Measurements from ENCODE around the gene TAF5L.

The TAF5L gene

DNA sequence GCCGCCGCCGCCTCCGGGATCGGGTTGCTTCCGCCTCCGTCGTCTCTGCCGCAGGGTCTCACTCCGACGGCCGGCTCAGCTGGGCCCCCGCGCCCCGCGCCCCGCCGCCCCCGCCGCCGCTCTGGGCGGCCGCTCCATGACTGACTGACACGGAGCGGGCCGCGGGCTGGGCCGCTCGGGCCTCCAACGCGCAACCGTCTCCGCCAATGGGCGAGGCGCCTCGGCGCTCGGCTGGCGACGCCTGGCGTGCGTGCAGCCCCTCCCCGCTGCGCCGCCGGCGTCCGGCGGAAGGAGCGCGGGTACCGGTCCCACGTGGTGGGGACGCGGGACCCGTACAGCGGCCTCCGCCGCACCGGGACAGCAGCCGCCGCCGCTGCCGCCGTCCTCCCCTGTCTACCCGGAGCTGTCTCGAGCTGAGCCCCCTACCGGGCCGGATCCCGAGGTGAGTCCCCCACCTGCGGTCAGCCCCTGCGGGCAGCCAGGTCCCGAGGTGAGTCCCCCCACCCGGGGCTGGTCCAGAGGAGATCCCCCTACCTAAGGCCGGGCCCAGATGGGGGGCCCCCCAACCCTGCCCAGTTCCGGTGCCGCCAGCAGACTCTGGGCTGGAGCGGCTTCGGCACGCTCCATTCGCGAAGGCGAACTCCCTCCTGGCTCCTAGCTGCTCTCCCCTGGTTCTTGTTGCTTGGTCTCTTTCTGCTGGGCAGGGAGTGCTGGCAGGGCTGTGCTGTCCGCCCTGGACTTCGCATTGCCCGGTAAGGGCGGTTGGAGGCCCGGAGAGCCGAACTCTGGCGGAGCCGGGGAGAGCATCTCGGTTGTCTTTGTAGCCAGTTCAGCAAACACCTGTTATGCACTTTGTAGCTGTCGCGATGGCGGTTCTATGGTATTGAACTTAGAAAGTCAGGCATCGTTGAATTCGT, at the start of gene TAF5L, which contains the start of gene URB2:
TAF5L (minus strand) TSS at position 208 of the 917 bp plus-strand sequence. CDS start 11,640 bp downstream, outside the sequence.
URB2 (plus strand) TSS at position 333 of the 917 bp plus-strand sequence. CDS start 1,387 bp downstream, outside the sequence.
- H3K4me1 Mint-ChIP-seq (ENCODE audit: low read depth): peaks cover 41% of the 10 kb centered on the region
- H3K4me3 Mint-ChIP-seq: peak within 1 kb of the TSS; percentile 99
- intact Hi-C loops (cut with micrococcal nuclease): loop anchor here (1.0 kb wide), 2 partner anchors 67 to 118 kb away; partner anchors contain the start of gene NUP133
- H3K27me3 Mint-ChIP-seq: no peaks in the 10 kb centered on the region
- peak within 1 kb of the TSS; percentile 83 for H3K27ac Mint-ChIP-seq
- no peaks in the 10 kb centered on the region for H3K9me3 Mint-ChIP-seq
- peaks cover 28% of the 10 kb centered on the region for H3K36me3 Mint-ChIP-seq (ENCODE audit: low read depth)

DNA sequence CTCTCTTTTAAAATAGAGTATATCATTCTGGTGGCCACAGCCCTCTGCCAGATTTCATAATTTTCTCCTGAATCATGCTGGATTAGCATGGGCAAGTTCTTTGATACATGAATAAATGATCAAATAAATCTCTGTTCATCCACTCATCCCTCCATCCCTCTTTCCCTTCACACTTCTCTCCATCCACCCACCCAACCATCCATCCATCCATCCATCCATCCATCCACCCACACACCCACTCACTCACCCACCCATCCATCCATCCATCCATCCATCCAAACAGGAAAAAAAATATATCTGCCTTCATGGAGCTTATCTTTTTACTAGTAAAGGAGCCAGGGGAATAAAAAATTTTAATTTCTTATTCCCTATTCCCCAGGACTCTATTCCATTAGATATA, 49.5 kb upstream of the TAF5L start:
- Mint-ChIP-seq H3K27me3 (peaks cover 2% of the 10 kb centered on the region), H3K4me3 (no peak overlapping the region), H3K9me3 (no peaks in the 10 kb centered on the region), H3K27ac (no peak overlapping the region), H3K36me3 (ENCODE audit: low read depth) (no peaks in the 10 kb centered on the region), H3K4me1 (ENCODE audit: low read depth) (no peaks in the 10 kb centered on the region)
- intact Hi-C loops (cut with micrococcal nuclease): no loop called here

DNA sequence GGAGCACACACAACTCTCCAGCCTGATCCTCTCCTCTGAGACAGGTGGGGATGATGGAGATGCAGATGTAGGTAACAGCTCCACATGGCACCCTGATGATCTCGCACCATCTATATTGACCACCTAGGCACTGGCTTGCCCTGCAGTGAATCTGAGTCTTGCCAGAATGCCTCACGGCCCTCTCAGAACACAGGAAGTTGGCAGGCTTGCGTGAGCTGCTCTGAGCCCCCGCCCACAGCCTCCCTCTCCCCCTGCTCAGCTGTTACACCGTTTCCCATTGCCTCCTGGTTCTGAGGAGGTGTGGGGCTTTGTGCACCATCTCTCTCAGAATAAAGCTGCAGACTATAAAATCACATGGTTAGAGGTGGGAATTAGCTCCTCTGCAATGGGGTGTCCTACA, 48.1 kb upstream of the TAF5L start:
- no peaks in the 10 kb centered on the region for H3K36me3 Mint-ChIP-seq (ENCODE audit: low read depth)
- intact Hi-C loops (cut with micrococcal nuclease): no loop called here
- H3K27me3 Mint-ChIP-seq: peaks cover 2% of the 10 kb centered on the region
- H3K4me3 Mint-ChIP-seq: no peak overlapping the region
- H3K27ac Mint-ChIP-seq: no peak overlapping the region
- no peaks in the 10 kb centered on the region for H3K9me3 Mint-ChIP-seq
- no peaks in the 10 kb centered on the region for H3K4me1 Mint-ChIP-seq (ENCODE audit: low read depth)

DNA sequence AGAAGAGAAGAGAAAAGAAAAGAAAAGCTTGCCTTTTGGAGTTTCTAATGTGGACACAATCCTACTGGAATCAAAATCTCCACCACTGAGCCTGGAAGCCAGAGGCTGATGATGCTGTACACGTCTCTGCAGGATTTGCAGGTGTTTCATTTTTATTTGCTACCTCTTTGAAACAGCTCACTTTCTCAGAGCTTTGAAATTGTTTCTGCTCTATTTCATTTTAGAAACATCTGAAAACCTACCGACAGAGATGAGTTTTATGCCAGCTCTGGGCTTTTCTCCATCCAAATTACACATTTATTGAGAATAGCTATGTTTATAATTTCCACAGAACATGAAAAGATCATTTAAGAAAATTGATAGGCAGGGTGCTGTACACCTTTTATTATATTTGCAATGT, 46.3 kb upstream of the TAF5L start:
- Mint-ChIP-seq H3K9me3 (no peaks in the 10 kb centered on the region), H3K4me3 (no peak overlapping the region), H3K27me3 (peaks cover 2% of the 10 kb centered on the region), H3K27ac (no peak overlapping the region), H3K4me1 (ENCODE audit: low read depth) (no peaks in the 10 kb centered on the region), H3K36me3 (ENCODE audit: low read depth) (no peaks in the 10 kb centered on the region)
- intact Hi-C loops (cut with micrococcal nuclease): no loop called here

DNA sequence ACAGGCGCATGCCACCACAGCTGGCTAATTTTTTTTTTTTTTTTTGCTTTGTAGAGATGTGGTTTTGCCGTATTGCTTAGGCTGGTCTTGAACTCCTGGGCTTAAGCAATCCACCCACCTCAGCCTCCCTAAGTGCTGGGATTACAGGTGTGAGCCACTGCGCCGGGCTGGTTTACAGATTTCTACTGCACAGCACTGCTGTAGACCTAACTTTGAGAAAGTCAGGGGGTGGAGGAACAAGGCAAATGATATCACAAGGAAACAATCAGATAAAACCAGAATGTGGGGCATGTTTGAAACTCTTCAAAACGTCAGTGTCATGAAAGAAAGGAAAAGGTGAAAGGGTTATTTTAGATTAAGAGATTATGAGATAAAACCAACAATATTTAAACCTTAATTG, 45.4 kb upstream of the TAF5L start:
- Mint-ChIP-seq H3K9me3 (no peaks in the 10 kb centered on the region), H3K4me3 (no peak overlapping the region), H3K4me1 (ENCODE audit: low read depth) (no peaks in the 10 kb centered on the region), H3K27me3 (peaks cover 2% of the 10 kb centered on the region), H3K27ac (no peak overlapping the region), H3K36me3 (ENCODE audit: low read depth) (no peaks in the 10 kb centered on the region)
- intact Hi-C loops (cut with micrococcal nuclease): no loop called here

DNA sequence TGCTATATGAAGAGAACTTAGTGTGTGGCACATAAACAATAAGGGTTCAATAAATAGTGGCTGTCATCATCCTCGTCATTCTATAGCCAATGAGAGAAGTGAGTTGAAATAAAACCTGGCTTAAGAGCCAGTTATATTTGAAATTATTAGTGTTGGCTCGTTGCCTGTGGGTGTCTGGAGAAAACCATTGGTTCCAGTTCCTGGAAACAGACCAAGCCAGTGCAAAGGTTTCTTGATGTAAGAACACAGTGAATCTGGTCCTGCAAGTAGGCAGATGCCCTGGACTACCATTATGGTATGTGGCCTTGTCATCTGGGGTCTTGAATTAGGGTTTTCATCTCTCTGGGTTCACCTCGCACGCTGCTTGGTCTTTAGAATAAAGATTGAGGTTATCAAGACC, 43.4 kb upstream of the TAF5L start:
- H3K9me3 Mint-ChIP-seq: no peaks in the 10 kb centered on the region
- no peak overlapping the region for H3K27ac Mint-ChIP-seq
- intact Hi-C loops (cut with micrococcal nuclease): no loop called here
- no peak overlapping the region for H3K4me3 Mint-ChIP-seq
- H3K36me3 Mint-ChIP-seq (ENCODE audit: low read depth): no peaks in the 10 kb centered on the region
- peaks cover 2% of the 10 kb centered on the region for H3K27me3 Mint-ChIP-seq
- no peaks in the 10 kb centered on the region for H3K4me1 Mint-ChIP-seq (ENCODE audit: low read depth)

DNA sequence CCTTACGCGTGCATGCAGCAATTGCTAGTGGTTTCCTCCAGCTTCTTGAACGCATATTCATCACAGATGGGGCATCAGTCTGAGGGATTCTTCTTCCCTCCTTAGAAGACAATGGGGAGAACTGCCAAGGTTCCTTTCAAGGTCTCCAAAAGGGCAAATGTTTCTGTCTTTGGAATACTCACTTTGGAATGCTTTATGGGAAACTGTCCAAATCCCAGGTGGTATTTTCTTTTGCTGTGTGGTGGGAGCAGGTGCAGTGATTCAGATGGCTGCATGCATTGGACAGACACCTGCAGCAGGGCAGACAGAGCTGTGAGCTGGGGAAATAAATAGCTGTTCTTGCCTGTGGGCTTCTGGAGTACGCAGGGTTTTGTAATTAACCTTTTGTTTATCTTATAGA, 40.7 kb upstream of the TAF5L start:
- no peak overlapping the region for H3K4me3 Mint-ChIP-seq
- no peaks in the 10 kb centered on the region for H3K9me3 Mint-ChIP-seq
- H3K27ac Mint-ChIP-seq: no peak overlapping the region
- H3K36me3 Mint-ChIP-seq (ENCODE audit: low read depth): peaks cover 5% of the 10 kb centered on the region
- H3K27me3 Mint-ChIP-seq: no peaks in the 10 kb centered on the region
- intact Hi-C loops (cut with micrococcal nuclease): no loop called here
- no peaks in the 10 kb centered on the region for H3K4me1 Mint-ChIP-seq (ENCODE audit: low read depth)

DNA sequence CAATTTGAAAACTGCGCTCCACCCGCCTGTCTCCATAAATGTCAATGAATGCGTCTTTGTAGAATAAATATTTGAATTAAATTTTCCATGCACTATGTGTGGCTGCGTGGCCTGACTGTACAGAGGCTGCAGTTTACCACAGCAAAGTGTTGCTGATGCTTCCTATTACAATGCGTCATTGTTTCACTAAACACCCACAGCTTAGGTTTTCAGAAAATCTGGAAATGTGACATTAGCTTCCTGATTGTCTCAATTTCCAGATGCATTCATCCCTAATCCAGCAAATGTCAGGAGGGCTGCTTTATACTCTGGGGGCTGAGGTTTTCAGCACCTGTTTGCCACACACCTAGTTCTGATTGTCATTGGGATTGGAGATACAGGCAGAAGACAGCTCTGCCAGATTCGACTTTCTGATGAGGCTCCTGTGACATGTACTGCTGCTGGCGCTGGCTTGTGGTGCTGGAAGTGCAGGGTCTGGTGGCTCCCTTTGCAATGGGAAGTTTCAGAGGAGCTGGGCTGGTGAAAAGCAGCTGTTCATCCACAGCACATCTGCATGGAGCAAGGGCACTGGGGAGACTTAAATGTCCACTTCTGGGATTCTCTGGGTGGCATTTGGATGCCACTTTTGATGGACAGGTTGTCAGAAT, 40.1 kb upstream of the TAF5L start:
- Mint-ChIP-seq H3K27ac (no peak overlapping the region), H3K4me3 (no peak overlapping the region), H3K9me3 (no peaks in the 10 kb centered on the region), H3K36me3 (ENCODE audit: low read depth) (peaks cover 10% of the 10 kb centered on the region), H3K4me1 (ENCODE audit: low read depth) (peaks cover 5% of the 10 kb centered on the region), H3K27me3 (no peaks in the 10 kb centered on the region)
- intact Hi-C loops (cut with micrococcal nuclease): no loop called here

DNA sequence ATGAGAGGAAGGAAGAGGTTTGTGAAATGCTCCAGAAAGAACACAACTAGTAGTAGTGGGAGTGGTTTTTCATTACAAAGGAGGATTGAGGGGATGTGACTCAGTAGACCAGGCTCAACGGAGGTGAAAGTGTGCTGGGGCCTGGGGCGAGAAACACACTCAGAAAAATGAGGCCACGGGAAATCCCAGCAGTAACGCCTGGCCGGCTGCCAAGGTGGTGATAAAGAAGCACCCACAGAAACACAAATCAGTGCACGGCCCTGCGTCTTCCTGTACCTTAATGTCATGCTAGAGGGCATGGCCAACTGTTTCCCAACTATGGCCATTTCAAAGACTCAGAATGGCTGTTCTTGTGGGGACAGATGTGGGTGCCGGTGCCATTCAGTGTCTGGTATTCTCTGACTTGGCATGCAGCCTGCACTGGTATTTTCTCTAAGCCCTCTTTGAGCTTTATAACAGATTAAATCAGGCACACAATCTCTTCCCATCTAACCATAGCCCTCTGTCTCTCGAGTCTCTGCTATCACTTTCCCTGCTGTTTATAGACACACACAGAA, 38.3 kb upstream of the TAF5L start:
- Mint-ChIP-seq H3K4me1 (ENCODE audit: low read depth) (peaks cover 6% of the 10 kb centered on the region), H3K27me3 (no peaks in the 10 kb centered on the region), H3K27ac (no peak overlapping the region), H3K4me3 (no peak overlapping the region), H3K36me3 (ENCODE audit: low read depth) (peaks cover 21% of the 10 kb centered on the region), H3K9me3 (no peaks in the 10 kb centered on the region)
- intact Hi-C loops (cut with micrococcal nuclease): loop anchor here (5.0 kb wide), 1 partner anchor 503 kb away; no protein-coding TSS in a partner anchor

DNA sequence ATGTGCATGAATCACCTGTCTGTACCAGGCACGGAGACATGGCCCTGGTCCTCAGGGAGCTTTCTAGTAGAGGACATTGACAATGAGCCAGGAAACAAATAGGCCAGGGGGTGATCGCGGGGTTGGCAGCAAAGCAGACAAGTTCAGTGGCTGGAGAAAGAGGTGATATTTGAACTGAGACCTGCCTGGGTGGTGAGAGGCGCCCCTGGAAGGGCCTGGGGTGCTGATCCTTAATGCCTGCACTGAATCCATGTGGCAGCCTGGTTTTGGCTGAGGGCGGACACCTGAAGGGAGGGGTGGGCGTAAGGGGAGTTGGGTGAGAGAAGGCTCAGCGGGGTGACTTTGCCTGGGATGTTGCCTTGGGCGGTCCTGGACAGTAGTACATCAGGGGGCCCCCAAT, 36.0 kb upstream of the TAF5L start:
- peaks cover 42% of the 10 kb centered on the region for H3K36me3 Mint-ChIP-seq (ENCODE audit: low read depth)
- no peak overlapping the region for H3K27ac Mint-ChIP-seq
- H3K4me1 Mint-ChIP-seq (ENCODE audit: low read depth): peaks cover 6% of the 10 kb centered on the region
- H3K9me3 Mint-ChIP-seq: no peaks in the 10 kb centered on the region
- no peak overlapping the region for H3K4me3 Mint-ChIP-seq
- intact Hi-C loops (cut with micrococcal nuclease): loop anchor here (1.0 to 5.0 kb wide), 2 partner anchors 505 to 648 kb away; no protein-coding TSS in a partner anchor
- no peaks in the 10 kb centered on the region for H3K27me3 Mint-ChIP-seq

DNA sequence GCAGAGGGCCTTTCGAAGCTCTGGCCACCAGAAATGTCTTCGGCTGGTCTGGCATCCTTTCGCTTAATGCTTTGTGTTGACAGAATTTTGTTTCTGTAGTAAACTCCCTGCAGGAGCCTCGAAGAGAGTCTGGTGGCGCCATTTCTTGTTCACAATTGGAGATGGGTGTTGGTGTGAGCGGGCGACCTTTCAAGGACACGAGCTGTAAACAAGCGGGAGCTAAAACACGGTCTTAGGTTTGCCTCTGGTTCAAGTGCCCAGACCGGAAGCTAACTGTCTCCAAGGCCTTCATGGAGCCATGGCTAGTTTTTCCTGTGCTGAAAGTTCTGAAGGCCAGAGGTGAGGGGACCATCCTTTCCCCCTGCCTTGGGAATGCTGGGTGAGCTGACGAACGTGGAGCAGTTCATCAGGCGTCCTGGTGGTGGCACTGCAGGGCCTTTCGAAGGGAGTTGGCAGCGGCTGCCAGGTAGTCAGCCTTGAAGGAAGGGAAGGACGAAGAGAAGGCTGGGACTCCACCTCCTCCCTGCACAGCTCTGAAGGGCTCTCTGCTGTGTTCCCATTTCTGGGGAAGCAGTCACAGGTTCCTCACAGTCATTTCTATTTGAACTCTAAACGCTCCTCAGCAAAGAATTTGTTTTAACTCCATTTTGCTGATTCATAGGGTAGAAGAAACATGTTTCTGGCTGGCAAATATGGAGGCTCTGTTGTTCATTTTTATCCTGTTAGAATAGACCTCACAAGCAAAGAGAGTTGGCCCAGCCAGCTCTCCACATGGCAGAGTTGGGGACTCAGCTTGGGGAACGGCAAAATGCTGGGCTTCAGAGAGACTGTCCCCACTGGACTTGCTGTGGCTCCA, 35.3 kb upstream of the TAF5L start:
- Mint-ChIP-seq H3K4me1 (ENCODE audit: low read depth) (peaks cover 6% of the 10 kb centered on the region), H3K9me3 (no peaks in the 10 kb centered on the region), H3K4me3 (no peak overlapping the region), H3K36me3 (ENCODE audit: low read depth) (peaks cover 42% of the 10 kb centered on the region), H3K27ac (no peak overlapping the region), H3K27me3 (no peaks in the 10 kb centered on the region)
- intact Hi-C loops (cut with micrococcal nuclease): loop anchor here (1.0 to 5.0 kb wide), 2 partner anchors 506 to 649 kb away; no protein-coding TSS in a partner anchor

DNA sequence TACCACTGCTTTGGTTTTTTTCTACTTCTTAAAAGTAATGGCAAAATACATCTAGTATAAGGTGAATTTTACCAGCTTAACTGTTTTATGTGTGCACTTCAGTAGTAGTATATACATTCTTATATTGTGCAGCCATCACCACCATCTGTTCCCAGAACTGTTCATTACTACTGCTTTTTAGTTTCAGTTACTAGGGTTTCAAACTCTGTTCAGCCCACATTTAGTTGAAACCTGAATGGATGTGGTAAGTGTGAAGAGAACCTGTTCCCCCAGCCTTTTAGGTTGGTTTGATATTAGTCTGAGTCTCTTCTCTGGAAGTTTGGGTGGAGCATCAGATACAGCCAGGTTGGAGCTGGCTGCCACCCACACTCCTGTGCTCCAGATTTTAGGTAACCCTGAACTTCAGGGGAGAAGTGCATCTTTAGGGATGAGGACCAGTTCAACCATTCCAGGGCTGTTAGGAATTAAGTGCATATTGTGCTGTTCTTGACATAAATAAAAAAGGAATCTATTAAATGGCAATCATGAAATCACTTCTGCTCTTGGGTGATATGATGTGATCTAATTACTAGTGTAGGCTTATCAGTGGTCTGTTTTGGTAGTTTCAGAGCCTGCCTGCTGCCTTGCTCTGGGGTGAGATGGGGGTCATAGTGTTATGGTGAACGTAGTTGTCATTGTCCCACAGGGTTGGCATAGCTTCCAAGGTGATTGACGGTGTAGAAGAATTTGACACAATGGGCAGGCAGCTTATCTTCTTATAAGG, 32.3 kb upstream of the TAF5L start:
- intact Hi-C loops (cut with micrococcal nuclease): no loop called here
- Mint-ChIP-seq H3K4me1 (ENCODE audit: low read depth) (peaks cover 6% of the 10 kb centered on the region), H3K36me3 (ENCODE audit: low read depth) (peaks cover 65% of the 10 kb centered on the region), H3K4me3 (no peak overlapping the region), H3K27me3 (no peaks in the 10 kb centered on the region), H3K27ac (no peak overlapping the region), H3K9me3 (no peaks in the 10 kb centered on the region)

DNA sequence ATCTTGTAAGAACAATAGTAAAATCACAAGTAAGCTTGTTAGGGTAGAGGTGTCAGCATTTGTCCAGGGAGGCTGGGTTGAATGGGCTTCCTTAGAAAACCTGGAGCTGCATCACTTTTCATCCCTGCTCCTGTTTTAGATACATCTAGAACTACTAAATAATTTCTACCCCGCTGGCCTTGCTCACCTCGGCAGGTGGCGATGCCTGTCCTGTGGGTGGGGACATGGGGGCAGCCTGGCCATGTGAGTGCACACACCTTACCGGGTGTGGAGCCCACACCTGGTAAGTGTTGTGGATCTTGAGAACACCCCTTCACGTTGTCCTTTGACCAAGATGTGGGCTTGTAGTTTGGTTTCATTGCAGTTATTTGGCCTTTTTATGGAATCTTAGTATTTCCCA, 29.9 kb upstream of the TAF5L start:
- H3K36me3 Mint-ChIP-seq (ENCODE audit: low read depth): peaks cover 66% of the 10 kb centered on the region
- no peaks in the 10 kb centered on the region for H3K9me3 Mint-ChIP-seq
- H3K27me3 Mint-ChIP-seq: no peaks in the 10 kb centered on the region
- H3K4me3 Mint-ChIP-seq: no peak overlapping the region
- H3K4me1 Mint-ChIP-seq (ENCODE audit: low read depth): no peaks in the 10 kb centered on the region
- no peak overlapping the region for H3K27ac Mint-ChIP-seq
- intact Hi-C loops (cut with micrococcal nuclease): no loop called here
